Neural cell (in vitro differentiated cells): ENCODE data around the gene PCDHGA5. TPM values are rescaled to one million over a fixed set of nuclear protein-coding genes. Genes with fewer than 3 reads are reported as not detected.

Experiments
- H2AFZ ChIP-seq: fragments of 200-600, 300-800 bp; sonication (generic), shearing (Covaris generic); 2 replicates; pipeline ENCODE4 v1.6.0; 2014; ENCODE audit warnings: low read depth, mild to moderate bottlenecking, antibody characterized with exemption, low read length, moderate library complexity
- H3F3A ChIP-seq: fragments of 200-600 bp; shearing (Covaris generic); 2 replicates; pipeline ENCODE4 v1.6.1; 2016; ENCODE audit warnings: mild to moderate bottlenecking, moderate library complexity, mixed read lengths, antibody characterized with exemption, low read length; ENCODE audit not compliant: insufficient read depth, poor library complexity, severe bottlenecking
- H3K27ac ChIP-seq: fragments of 200-600, 300-800 bp; sonication (generic), shearing (Covaris generic); 2 replicates; pipeline ENCODE4 v1.5.1; 2014; ENCODE audit warnings: mild to moderate bottlenecking, low read length, moderate library complexity
- H3K27me3 ChIP-seq: fragments of 300-800, 200-600 bp; sonication (generic), shearing (Covaris generic); 2 replicates; pipeline ENCODE4 v1.6.0; 2014; ENCODE audit warnings: mild to moderate bottlenecking, low read depth, low read length, moderate library complexity; ENCODE audit not compliant: insufficient read depth
- H3K36me3 ChIP-seq: fragments of 300-800, 200-600 bp; sonication (generic), shearing (Covaris generic); 2 replicates; pipeline ENCODE4 v1.5.1; 2014; ENCODE audit warnings: mild to moderate bottlenecking, antibody characterized with exemption, low read length, moderate library complexity; ENCODE audit not compliant: insufficient read depth
- H3K4me2 ChIP-seq: fragments of 300-800, 200-600 bp; sonication (generic), shearing (Covaris generic); 2 replicates; pipeline ENCODE4 v1.6.0; 2014; ENCODE audit warnings: mild to moderate bottlenecking, low read length
- H3K4me3 ChIP-seq: fragments of 300-800, 200-600 bp; sonication (generic), shearing (Covaris generic); 2 replicates; pipeline ENCODE4 v1.5.1; 2014; ENCODE audit warnings: mild to moderate bottlenecking, low read length, moderate library complexity
- H3K79me2 ChIP-seq: fragments of 200-600 bp; shearing (Covaris generic); replicated peaks from 2 replicates; pipeline ENCODE4 v1.6.0; 2014; ENCODE audit warnings: mild to moderate bottlenecking, low read length, moderate library complexity; ENCODE audit not compliant: insufficient read depth
- H3K9ac ChIP-seq: fragments of 300-800, 200-600 bp; sonication (generic), shearing (Covaris generic); 2 replicates; pipeline ENCODE4 v1.6.1; 2016; ENCODE audit warnings: mild to moderate bottlenecking, low read length, mixed read lengths
- H3K9me2 ChIP-seq: fragments of 200-600 bp; shearing (Covaris generic); 2 replicates; pipeline ENCODE4 v1.6.1; 2016; ENCODE audit warnings: mild to moderate bottlenecking, low read length, mixed read lengths; ENCODE audit not compliant: insufficient read depth
- H3K9me3 ChIP-seq: fragments of 200-600, 300-800 bp; sonication (generic), shearing (Covaris generic); 2 replicates; pipeline ENCODE4 v1.6.1; 2016; ENCODE audit warnings: mild to moderate bottlenecking, mixed run types, low read length, moderate library complexity, mixed read lengths
- H4K20me1 ChIP-seq: fragments of 200-600 bp; shearing (Covaris generic); 2 replicates; pipeline ENCODE4 v1.6.1; 2016; ENCODE audit warnings: mild to moderate bottlenecking, mixed run types; ENCODE audit not compliant: insufficient read depth
- EP300 ChIP-seq: fragments of 450-650 bp; conservative IDR thresholded peaks from 2 replicates; pipeline ENCODE4 v1.6.1; 2014; ENCODE audit warnings: antibody characterized with exemption, mild to moderate bottlenecking, moderate library complexity; ENCODE audit not compliant: poor library complexity, severe bottlenecking
- EZH2 ChIP-seq: fragments of 200-600, 300-800 bp; shearing (Covaris generic), sonication (generic); IDR thresholded peaks from 2 replicates; pipeline ENCODE4 v1.6.1; 2014; ENCODE audit warnings: antibody characterized with exemption, low read length, borderline replicate concordance, mild to moderate bottlenecking; ENCODE audit not compliant: insufficient read depth, poor library complexity, severe bottlenecking
- MXI1 ChIP-seq: fragments of 450-650 bp; conservative IDR thresholded peaks from 2 replicates; pipeline ENCODE4 v1.6.1; 2014; ENCODE audit warnings: antibody characterized with exemption, mild to moderate bottlenecking; ENCODE audit not compliant: poor library complexity, severe bottlenecking
- POLR2AphosphoS5 ChIP-seq: IDR thresholded peaks from 2 replicates; pipeline ENCODE4 v1.6.1; 2012
- RAD21 ChIP-seq: fragments of 450-650 bp; conservative IDR thresholded peaks from 2 replicates; pipeline ENCODE4 v1.6.1; 2014; ENCODE audit warnings: antibody characterized with exemption, mild to moderate bottlenecking, moderate library complexity
- SMC3 ChIP-seq: fragments of 450-650 bp; conservative IDR thresholded peaks from 2 replicates; pipeline ENCODE4 v1.6.1; 2014; ENCODE audit warnings: antibody characterized with exemption, mild to moderate bottlenecking, moderate library complexity; ENCODE audit not compliant: poor library complexity
- TAF1 ChIP-seq: IDR thresholded peaks from 2 replicates; pipeline ENCODE4 v1.6.1; 2012; ENCODE audit warnings: low read depth
- polyA plus RNA-seq: library from polyadenylated mRNA; depleted of rRNA; stranded (reverse); fragments of >200 nt; gene quantifications from 2 replicates; pipeline ENCODE4 v1.2.3, GENCODE V29; 2014
- TF ChIP-seq, protein P1 (sequence below): fragments of 450-650 bp; IDR thresholded peaks from 2 replicates; pipeline ENCODE4 v1.5.1; 2014; ENCODE audit warnings: antibody characterized with exemption, mild to moderate bottlenecking, moderate library complexity; ENCODE audit not compliant: poor library complexity, severe bottlenecking
- TF ChIP-seq, protein P2 (sequence below): IDR thresholded peaks from 2 replicates; pipeline ENCODE4 v1.6.1; 2012; ENCODE audit warnings: borderline replicate concordance

PCDHGA5 gene
- polyA plus RNA-seq, 1 donor from 2014 or later = 0.25 TPM

- peak overlapping the region; percentile 82 for H3K4me2 ChIP-seq
- H3K27me3 ChIP-seq = no peaks in the 10 kb centered on the region
- H2AFZ ChIP-seq = peak overlapping the region; percentile 24
- peak overlapping the region; percentile 95 for H3K9ac ChIP-seq
- H3K36me3 ChIP-seq = peaks cover 35% of the 10 kb centered on the region
- peak overlapping the region; percentile 77 for H3K4me3 ChIP-seq
- no peak for TF ChIP-seq TAF1
- TF ChIP-seq, protein P1, sequence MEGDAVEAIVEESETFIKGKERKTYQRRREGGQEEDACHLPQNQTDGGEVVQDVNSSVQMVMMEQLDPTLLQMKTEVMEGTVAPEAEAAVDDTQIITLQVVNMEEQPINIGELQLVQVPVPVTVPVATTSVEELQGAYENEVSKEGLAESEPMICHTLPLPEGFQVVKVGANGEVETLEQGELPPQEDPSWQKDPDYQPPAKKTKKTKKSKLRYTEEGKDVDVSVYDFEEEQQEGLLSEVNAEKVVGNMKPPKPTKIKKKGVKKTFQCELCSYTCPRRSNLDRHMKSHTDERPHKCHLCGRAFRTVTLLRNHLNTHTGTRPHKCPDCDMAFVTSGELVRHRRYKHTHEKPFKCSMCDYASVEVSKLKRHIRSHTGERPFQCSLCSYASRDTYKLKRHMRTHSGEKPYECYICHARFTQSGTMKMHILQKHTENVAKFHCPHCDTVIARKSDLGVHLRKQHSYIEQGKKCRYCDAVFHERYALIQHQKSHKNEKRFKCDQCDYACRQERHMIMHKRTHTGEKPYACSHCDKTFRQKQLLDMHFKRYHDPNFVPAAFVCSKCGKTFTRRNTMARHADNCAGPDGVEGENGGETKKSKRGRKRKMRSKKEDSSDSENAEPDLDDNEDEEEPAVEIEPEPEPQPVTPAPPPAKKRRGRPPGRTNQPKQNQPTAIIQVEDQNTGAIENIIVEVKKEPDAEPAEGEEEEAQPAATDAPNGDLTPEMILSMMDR = no peak
- peaks cover 14% of the 10 kb centered on the region for H3F3A ChIP-seq
- no peaks in the 10 kb centered on the region for H3K9me2 ChIP-seq
- H3K9me3 ChIP-seq = peaks cover 42% of the 10 kb centered on the region
- peaks cover 38% of the 10 kb centered on the region for H3K79me2 ChIP-seq
- no peaks in the 10 kb centered on the region for H4K20me1 ChIP-seq
- peak overlapping the region; percentile 99 for H3K27ac ChIP-seq
Observed at GRCh38 chr5:141319699-141320098, 44.3 kb upstream of the PCDHGA5 start.

GRCh38 chr5:141320225-141321169 lies 43.5 kb upstream of the PCDHGA5 start, which contains the start of gene TAF7:
TAF7 (minus strand) TSS chr5:141320784; CDS start chr5:141320044, 740 bp downstream.
- Histone ChIP-seq H3K4me3 (peak within 1 kb of the TSS; percentile 77), H3K36me3 (peaks cover 28% of the 10 kb centered on the region), H3K27me3 (no peaks in the 10 kb centered on the region), H3K79me2 (peaks cover 30% of the 10 kb centered on the region), H3F3A (peaks cover 14% of the 10 kb centered on the region), H3K9ac (peak within 1 kb of the TSS; percentile 95), H3K9me3 (peaks cover 34% of the 10 kb centered on the region), H3K4me2 (peak within 1 kb of the TSS; percentile 82), H2AFZ (peak within 1 kb of the TSS; percentile 91), H4K20me1 (no peaks in the 10 kb centered on the region), H3K27ac (peak within 1 kb of the TSS; percentile 99), H3K9me2 (no peaks in the 10 kb centered on the region)
- TF ChIP-seq EP300 (peak; percentile 65), EZH2 (no peak), POLR2AphosphoS5 (peak; percentile 99), TAF1 (peak; percentile 86), SMC3 (peak; percentile 65), MXI1 (peak; percentile 51), RAD21 (peak; percentile 76)
- TF ChIP-seq, protein P1 = peak; percentile 95
- TF ChIP-seq, protein P2, sequence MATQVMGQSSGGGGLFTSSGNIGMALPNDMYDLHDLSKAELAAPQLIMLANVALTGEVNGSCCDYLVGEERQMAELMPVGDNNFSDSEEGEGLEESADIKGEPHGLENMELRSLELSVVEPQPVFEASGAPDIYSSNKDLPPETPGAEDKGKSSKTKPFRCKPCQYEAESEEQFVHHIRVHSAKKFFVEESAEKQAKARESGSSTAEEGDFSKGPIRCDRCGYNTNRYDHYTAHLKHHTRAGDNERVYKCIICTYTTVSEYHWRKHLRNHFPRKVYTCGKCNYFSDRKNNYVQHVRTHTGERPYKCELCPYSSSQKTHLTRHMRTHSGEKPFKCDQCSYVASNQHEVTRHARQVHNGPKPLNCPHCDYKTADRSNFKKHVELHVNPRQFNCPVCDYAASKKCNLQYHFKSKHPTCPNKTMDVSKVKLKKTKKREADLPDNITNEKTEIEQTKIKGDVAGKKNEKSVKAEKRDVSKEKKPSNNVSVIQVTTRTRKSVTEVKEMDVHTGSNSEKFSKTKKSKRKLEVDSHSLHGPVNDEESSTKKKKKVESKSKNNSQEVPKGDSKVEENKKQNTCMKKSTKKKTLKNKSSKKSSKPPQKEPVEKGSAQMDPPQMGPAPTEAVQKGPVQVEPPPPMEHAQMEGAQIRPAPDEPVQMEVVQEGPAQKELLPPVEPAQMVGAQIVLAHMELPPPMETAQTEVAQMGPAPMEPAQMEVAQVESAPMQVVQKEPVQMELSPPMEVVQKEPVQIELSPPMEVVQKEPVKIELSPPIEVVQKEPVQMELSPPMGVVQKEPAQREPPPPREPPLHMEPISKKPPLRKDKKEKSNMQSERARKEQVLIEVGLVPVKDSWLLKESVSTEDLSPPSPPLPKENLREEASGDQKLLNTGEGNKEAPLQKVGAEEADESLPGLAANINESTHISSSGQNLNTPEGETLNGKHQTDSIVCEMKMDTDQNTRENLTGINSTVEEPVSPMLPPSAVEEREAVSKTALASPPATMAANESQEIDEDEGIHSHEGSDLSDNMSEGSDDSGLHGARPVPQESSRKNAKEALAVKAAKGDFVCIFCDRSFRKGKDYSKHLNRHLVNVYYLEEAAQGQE = no peak
